NCI-H82 treated with DMSO at 0.1 percent for 48 hours (cell line): ENCODE measurements around the gene EMC10.
"Not testable (repeated sequence)": the region's sequence is repeated elsewhere in the genome, so short reads cannot be mapped to it uniquely, and the experiment has no call there.

Experiments used
- DNase-seq: peaks from one replicate; lab custom pipeline; 2025; ENCODE audit not compliant: unreplicated experiment; lab: John Stamatoyannopoulos, UW

The EMC10 gene

GRCh38 chr19:50512999-50513745 is 36.9 kb downstream of the EMC10 start:
- no peak for DNase-seq

- DNase-seq = no peak
Observed at GRCh38 chr19:50513746-50514345, 37.5 kb downstream of the EMC10 start, which contains the start of gene ASPDH. ASPDH (minus strand) TSS chr19:50513913; CDS start chr19:50513823, 90 bp downstream.

- no peak for DNase-seq
Observed at GRCh38 chr19:50514346-50515167, 38.2 kb downstream of the EMC10 start.

GRCh38 chr19:50515168-50515561 is 38.9 kb downstream of the EMC10 start:
- no peak for DNase-seq

GRCh38 chr19:50516456-50516855 is 40.1 kb downstream of the EMC10 start:
- DNase-seq = no peak

- no peak for DNase-seq
Observed at GRCh38 chr19:50516964-50517703, 40.8 kb downstream of the EMC10 start.

- DNase-seq = no peak
Observed at GRCh38 chr19:50517704-50518075, 41.4 kb downstream of the EMC10 start.

- no peak for DNase-seq
Observed at GRCh38 chr19:50518091-50519005, 42.0 kb downstream of the EMC10 start.

GRCh38 chr19:50519006-50519575 is 42.8 kb downstream of the EMC10 start:
- no peak for DNase-seq

- no peak for DNase-seq
Observed at GRCh38 chr19:50520822-50521465, 44.6 kb downstream of the EMC10 start.

- no peak for DNase-seq
Observed at GRCh38 chr19:50522881-50523280, 46.6 kb downstream of the EMC10 start.

GRCh38 chr19:50528052-50528451 is 51.7 kb downstream of the EMC10 start:
- DNase-seq = not testable (repeated sequence)

- no peak for DNase-seq
Observed at GRCh38 chr19:50531171-50531612, 54.9 kb downstream of the EMC10 start.

GRCh38 chr19:50532952-50533351 is 56.6 kb downstream of the EMC10 start:
- no peak for DNase-seq

- DNase-seq = no peak
Observed at GRCh38 chr19:50534478-50534877, 58.2 kb downstream of the EMC10 start.

- no peak for DNase-seq
Observed at GRCh38 chr19:50535672-50536187, 59.4 kb downstream of the EMC10 start.

GRCh38 chr19:50536662-50537305 is 60.5 kb downstream of the EMC10 start:
- no peak for DNase-seq

- no peak for DNase-seq
Observed at GRCh38 chr19:50537306-50537685, 61.0 kb downstream of the EMC10 start.
